Mesenchymal stem cell (in vitro differentiated cells and primary cell): ENCODE results near the gene EXOSC7.

Experiments used
- DNase-seq: peaks from one replicate; pipeline ENCODE4 v3.0.0-alpha.2; 2013
- H2AFZ ChIP-seq: one replicate; pipeline ENCODE4 v1.6.1; 2013; ENCODE audit warnings: low read depth, mild to moderate bottlenecking, control low read depth, inconsistent platforms, low read length, moderate library complexity
- H2AK5ac ChIP-seq: 2 replicates; pipeline ENCODE4 v1.6.1; 2013; ENCODE audit warnings: low read length, moderate library complexity, mild to moderate bottlenecking, inconsistent platforms; ENCODE audit not compliant: severe bottlenecking
- H2BK120ac ChIP-seq: one replicate; pipeline ENCODE4 v1.6.1; 2013; ENCODE audit warnings: low read depth, mild to moderate bottlenecking, inconsistent platforms, low read length, moderate library complexity
- H2BK12ac ChIP-seq, 2 experiments: one replicate each; pipeline ENCODE4 v1.6.1; 2013; ENCODE audit warnings: inconsistent platforms in 2 of 2, low read length in 2 of 2, mild to moderate bottlenecking in 2 of 2, moderate library complexity in 2 of 2, control low read depth in 1 of 2
- H2BK15ac ChIP-seq: one replicate; pipeline ENCODE4 v1.6.1; 2013; ENCODE audit warnings: mild to moderate bottlenecking, low read depth, inconsistent platforms; ENCODE audit not compliant: poor library complexity, severe bottlenecking
- H2BK5ac ChIP-seq: 2 replicates; pipeline ENCODE4 v1.6.1; 2013; ENCODE audit warnings: low read depth, mild to moderate bottlenecking, low read length, control low read depth, inconsistent platforms; ENCODE audit not compliant: poor library complexity, severe bottlenecking
- H3K14ac ChIP-seq, 2 experiments: one replicate each; pipeline ENCODE4 v1.6.1; 2013; ENCODE audit warnings: inconsistent platforms in 2 of 2, low read length in 2 of 2, control low read depth in 1 of 2, mild to moderate bottlenecking in 1 of 2, moderate library complexity in 1 of 2
- H3K18ac ChIP-seq, 2 experiments: one replicate each; pipeline ENCODE4 v1.6.1; 2013; ENCODE audit warnings: inconsistent platforms in 2 of 2, low read length in 2 of 2, control low read depth in 1 of 2, low read depth in 1 of 2, mild to moderate bottlenecking in 1 of 2
- H3K23ac ChIP-seq, 2 experiments: one replicate each; pipeline ENCODE4 v1.6.1; 2013; ENCODE audit warnings: inconsistent platforms in 2 of 2, low read length in 2 of 2, mild to moderate bottlenecking in 2 of 2, moderate library complexity in 2 of 2, control low read depth in 1 of 2
- H3K27ac ChIP-seq: 2 replicates; pipeline ENCODE4 v1.5.1; 2013; ENCODE audit warnings: mild to moderate bottlenecking, moderate library complexity, low read length, control low read depth, inconsistent platforms; ENCODE audit not compliant: poor library complexity, severe bottlenecking
- H3K27me3 ChIP-seq, 2 experiments: 2 replicates each; pipeline versions ENCODE4 v1.6.1 to v1.7.0; 2013; ENCODE audit warnings: low read length in 2 of 2, mild to moderate bottlenecking in 2 of 2, moderate library complexity in 2 of 2, control low read depth in 1 of 2, inconsistent platforms in 1 of 2; ENCODE audit not compliant: control insufficient read depth in 1 of 2, insufficient read depth in 1 of 2
- H3K36me3 ChIP-seq, 2 experiments: 2 replicates each; pipeline versions ENCODE4 v1.6.1 to v1.7.0; 2013; ENCODE audit warnings: low read length in 2 of 2, control low read depth in 1 of 2, inconsistent platforms in 1 of 2, low read depth in 1 of 2, mild to moderate bottlenecking in 1 of 2; ENCODE audit not compliant: insufficient read depth in 2 of 2, control insufficient read depth in 1 of 2
- H3K4ac ChIP-seq, 2 experiments: one replicate each; pipeline ENCODE4 v1.6.1; 2013; ENCODE audit warnings: inconsistent platforms in 2 of 2, low read length in 2 of 2, mild to moderate bottlenecking in 2 of 2, moderate library complexity in 2 of 2, control low read depth in 1 of 2, low read depth in 1 of 2
- H3K4me1 ChIP-seq: 2 replicates; pipeline ENCODE4 v1.6.1; 2013; ENCODE audit warnings: low read depth, low read length, control low read depth; ENCODE audit not compliant: control insufficient read depth, insufficient read depth
- H3K4me2 ChIP-seq: 2 replicates; pipeline ENCODE4 v1.6.1; 2013; ENCODE audit warnings: low read length, mild to moderate bottlenecking, inconsistent platforms; ENCODE audit not compliant: poor library complexity, severe bottlenecking
- H3K4me3 ChIP-seq, 2 experiments: 2 replicates each; pipeline versions ENCODE4 v1.5.1 to v1.7.0; 2013; ENCODE audit warnings: low read length in 2 of 2, mild to moderate bottlenecking in 2 of 2, control low read depth in 1 of 2, low read depth in 1 of 2; ENCODE audit not compliant: insufficient read depth in 1 of 2
- H3K79me1 ChIP-seq: replicated peaks from 2 replicates; pipeline ENCODE4 v1.6.1; 2013; ENCODE audit warnings: mild to moderate bottlenecking, control low read depth, low read length, inconsistent platforms; ENCODE audit not compliant: poor library complexity, severe bottlenecking
- H3K9ac ChIP-seq: 2 replicates; pipeline ENCODE4 v1.7.0; 2013; ENCODE audit warnings: mild to moderate bottlenecking, low read length, moderate library complexity
- H3K9me3 ChIP-seq: 2 replicates; pipeline ENCODE4 v1.7.0; 2013; ENCODE audit warnings: mild to moderate bottlenecking, low read length; ENCODE audit not compliant: control insufficient read depth
- H4K8ac ChIP-seq: one replicate; pipeline ENCODE4 v1.6.1; 2013; ENCODE audit warnings: inconsistent platforms, mild to moderate bottlenecking, low read length, moderate library complexity
- H4K91ac ChIP-seq: one replicate; pipeline ENCODE4 v1.6.1; 2013; ENCODE audit warnings: mild to moderate bottlenecking, low read length, inconsistent platforms
- WGBS: methylation state at CpG from one replicate; pipeline ENCODE4 v1.1.7; 2013; ENCODE audit warnings: mixed read lengths; 5-methylcytosine and 5-hydroxymethylcytosine counted together

Gene EXOSC7

GRCh38 chr3:44995142-44995770, 19.2 kb downstream of the EXOSC7 start:
- Histone ChIP-seq H4K91ac (no peak overlapping the region), H3K4me3 (peak overlapping the region in 1 of 2 experiments; percentile 41), H3K23ac (no peak overlapping the region), H2BK120ac (no peak overlapping the region), H3K9ac (peak overlapping the region; percentile 33), H2AFZ (no peak overlapping the region), H3K14ac (no peak overlapping the region), H3K27me3 (no peaks in the 10 kb centered on the region), H3K4ac (no peak overlapping the region), H3K36me3 (peaks cover 20 to 61% of the 10 kb centered on the region in 2 experiments), H3K9me3 (no peaks in the 10 kb centered on the region), H4K8ac (no peak overlapping the region), H3K27ac (no peak overlapping the region), H2BK5ac (no peak overlapping the region), H2AK5ac (no peak overlapping the region), H3K4me1 (peaks cover 13% of the 10 kb centered on the region), H3K4me2 (no peak overlapping the region), H2BK15ac (no peak overlapping the region), H2BK12ac (no peak overlapping the region), H3K79me1 (peaks cover 31% of the 10 kb centered on the region), H3K18ac (no peak overlapping the region)
- DNase-seq, result peak; percentile 64
- WGBS, result 84% methylated on average over 8 of the region's 8 CpGs

GRCh38 chr3:44996556-44996969, 20.5 kb downstream of the EXOSC7 start:
- H2BK12ac ChIP-seq, result no peak overlapping the region
- peaks cover 23% of the 10 kb centered on the region for H3K79me1 ChIP-seq
- H2BK15ac ChIP-seq, result no peak overlapping the region
- H4K91ac ChIP-seq, result no peak overlapping the region
- no peak overlapping the region for H3K18ac ChIP-seq
- WGBS, result no CpG with 5 or more reads among the region's 3 CpGs
- H2BK5ac ChIP-seq, result no peak overlapping the region
- H3K27ac ChIP-seq, result peak overlapping the region; percentile 35
- no peaks in the 10 kb centered on the region for H3K9me3 ChIP-seq
- H3K14ac ChIP-seq, result no peak overlapping the region
- no peak overlapping the region for H4K8ac ChIP-seq
- H2AFZ ChIP-seq, result no peak overlapping the region
- H2BK120ac ChIP-seq, result no peak overlapping the region
- H3K4me2 ChIP-seq, result no peak overlapping the region
- no peaks in the 10 kb centered on the region for H3K27me3 ChIP-seq
- H3K4me3 ChIP-seq, result no peak overlapping the region
- peaks cover 14% of the 10 kb centered on the region for H3K4me1 ChIP-seq
- peaks cover 22 to 60% of the 10 kb centered on the region in 2 experiments for H3K36me3 ChIP-seq
- peak; percentile 19 for DNase-seq
- no peak overlapping the region for H3K4ac ChIP-seq
- H3K9ac ChIP-seq, result peak overlapping the region; percentile 33
- no peak overlapping the region for H3K23ac ChIP-seq
- H2AK5ac ChIP-seq, result no peak overlapping the region

- Histone ChIP-seq H2BK5ac (no peak overlapping the region), H3K9me3 (peaks cover 2% of the 10 kb centered on the region), H3K4ac (no peak overlapping the region), H3K27me3 (no peaks in the 10 kb centered on the region), H2AFZ (no peak overlapping the region), H2BK15ac (no peak overlapping the region), H3K9ac (no peak overlapping the region), H3K4me3 (no peak overlapping the region), H3K14ac (no peak overlapping the region), H3K18ac (no peak overlapping the region), H4K8ac (no peak overlapping the region), H3K4me1 (peaks cover 9% of the 10 kb centered on the region), H3K27ac (no peak overlapping the region), H4K91ac (no peak overlapping the region), H3K23ac (no peak overlapping the region), H3K79me1 (peaks cover 18% of the 10 kb centered on the region), H3K36me3 (peaks cover 27 to 76% of the 10 kb centered on the region in 2 experiments), H2BK12ac (no peak overlapping the region), H3K4me2 (no peak overlapping the region), H2AK5ac (no peak overlapping the region), H2BK120ac (no peak overlapping the region)
- DNase-seq, result no peak
- WGBS, result no CpG with 5 or more reads among the region's 2 CpGs
Measured at GRCh38 chr3:44999782-45000181, 23.7 kb downstream of the EXOSC7 start.

- H2AK5ac ChIP-seq, result no peak overlapping the region
- DNase-seq, result no peak
- H3K14ac ChIP-seq, result no peak overlapping the region
- H3K4ac ChIP-seq, result no peak overlapping the region
- no peaks in the 10 kb centered on the region for H3K27me3 ChIP-seq
- no peak overlapping the region for H2BK15ac ChIP-seq
- peaks cover 17% of the 10 kb centered on the region for H3K79me1 ChIP-seq
- H2BK120ac ChIP-seq, result no peak overlapping the region
- H3K9ac ChIP-seq, result no peak overlapping the region
- H3K36me3 ChIP-seq, result peaks cover 27 to 86% of the 10 kb centered on the region in 2 experiments
- H2BK5ac ChIP-seq, result no peak overlapping the region
- H3K9me3 ChIP-seq, result peaks cover 5% of the 10 kb centered on the region
- peak overlapping the region; percentile 25 for H4K91ac ChIP-seq
- peak overlapping the region; percentile 7 for H4K8ac ChIP-seq
- no peak overlapping the region for H3K18ac ChIP-seq
- H3K4me1 ChIP-seq, result peaks cover 4% of the 10 kb centered on the region
- H3K4me2 ChIP-seq, result no peak overlapping the region
- 98% methylated on average over 3 of the region's 4 CpGs for WGBS
- no peak overlapping the region for H3K4me3 ChIP-seq
- H2AFZ ChIP-seq, result no peak overlapping the region
- H3K23ac ChIP-seq, result no peak overlapping the region
- H3K27ac ChIP-seq, result no peak overlapping the region
- H2BK12ac ChIP-seq, result no peak overlapping the region
Measured at GRCh38 chr3:45000823-45001222, 24.8 kb downstream of the EXOSC7 start.
